HEK293T (cell line): Measurements from ENCODE around the gene SMTN.

Experiments
- CTCF ChIA-PET: fragments of 350-600 bp; formaldehyde crosslinking; extraction: SDS; loops from one replicate; lab custom pipeline; 2021; ENCODE audit warnings: antibody characterized with exemption, inconsistent platforms; lab: Yijun Ruan, JAX
- POLR2A ChIA-PET: fragments of 350-600 bp; formaldehyde crosslinking; extraction: SDS; loops from one replicate; lab custom pipeline; 2020; ENCODE audit warnings: antibody characterized with exemption, inconsistent platforms; lab: Yijun Ruan, JAX
- DNase-seq: peaks from one replicate; pipeline ENCODE4 v3.0.0; 2012; ENCODE audit warnings: mixed read lengths; ENCODE audit errors: extremely low spot score
- ARNT ChIP-seq: fragments of 450-650 bp; IDR thresholded peaks from 2 replicates; pipeline ENCODE4 v1.6.1; 2017; ENCODE audit warnings: mild to moderate bottlenecking
- BHLHE40 ChIP-seq: fragments of 450-650 bp; IDR thresholded peaks from 2 replicates; pipeline ENCODE4 v1.6.1; 2016; ENCODE audit warnings: mild to moderate bottlenecking, moderate library complexity, borderline replicate concordance
- CTBP1 ChIP-seq: fragments of 450-650 bp; IDR thresholded peaks from 2 replicates; pipeline ENCODE4 v1.6.1; 2016; ENCODE audit warnings: borderline replicate concordance
- ELF4 ChIP-seq: fragments of 450-650 bp; IDR thresholded peaks from 2 replicates; pipeline ENCODE4 v1.6.1; 2017; ENCODE audit warnings: antibody characterized with exemption
- FOXA1 ChIP-seq: fragments of 450-650 bp; IDR thresholded peaks from 2 replicates; pipeline ENCODE4 v1.6.1; 2016; ENCODE audit warnings: mild to moderate bottlenecking
- FOXK2 ChIP-seq: fragments of 450-650 bp; IDR thresholded peaks from 2 replicates; pipeline ENCODE4 v1.6.1; 2016; ENCODE audit warnings: mild to moderate bottlenecking
- FOXM1 ChIP-seq: fragments of 450-650 bp; IDR thresholded peaks from 2 replicates; pipeline ENCODE4 v1.6.1; 2017; ENCODE audit warnings: mild to moderate bottlenecking, borderline replicate concordance
- HDGF ChIP-seq: fragments of 450-650 bp; IDR thresholded peaks from 2 replicates; pipeline ENCODE4 v1.6.1; 2017; ENCODE audit warnings: antibody characterized with exemption, borderline replicate concordance
- L3MBTL2 ChIP-seq: fragments of 450-650 bp; conservative IDR thresholded peaks from 2 replicates; pipeline ENCODE4 v1.6.1; 2016; ENCODE audit warnings: mild to moderate bottlenecking
- LEF1 ChIP-seq: fragments of 450-650 bp; IDR thresholded peaks from 2 replicates; pipeline ENCODE4 v1.6.1; 2017; ENCODE audit warnings: mild to moderate bottlenecking, borderline replicate concordance
- NFRKB ChIP-seq: fragments of 450-650 bp; IDR thresholded peaks from 2 replicates; pipeline ENCODE4 v1.6.1; 2016; ENCODE audit warnings: mild to moderate bottlenecking, moderate library complexity
- PKNOX1 ChIP-seq: fragments of 450-650 bp; IDR thresholded peaks from 2 replicates; pipeline ENCODE4 v1.6.1; 2016
- SP1 ChIP-seq: fragments of 450-650 bp; IDR thresholded peaks from 2 replicates; pipeline ENCODE4 v1.6.1; 2017
- SUZ12 ChIP-seq: fragments of 450-650 bp; IDR thresholded peaks from 2 replicates; pipeline ENCODE4 v1.6.1; 2016; ENCODE audit warnings: mild to moderate bottlenecking
- TARDBP ChIP-seq: fragments of 450-650 bp; IDR thresholded peaks from 2 replicates; pipeline ENCODE4 v1.6.1; 2016
- ZNF384 ChIP-seq: fragments of 450-650 bp; IDR thresholded peaks from 2 replicates; pipeline ENCODE4 v1.6.1; 2016

Gene SMTN

DNA sequence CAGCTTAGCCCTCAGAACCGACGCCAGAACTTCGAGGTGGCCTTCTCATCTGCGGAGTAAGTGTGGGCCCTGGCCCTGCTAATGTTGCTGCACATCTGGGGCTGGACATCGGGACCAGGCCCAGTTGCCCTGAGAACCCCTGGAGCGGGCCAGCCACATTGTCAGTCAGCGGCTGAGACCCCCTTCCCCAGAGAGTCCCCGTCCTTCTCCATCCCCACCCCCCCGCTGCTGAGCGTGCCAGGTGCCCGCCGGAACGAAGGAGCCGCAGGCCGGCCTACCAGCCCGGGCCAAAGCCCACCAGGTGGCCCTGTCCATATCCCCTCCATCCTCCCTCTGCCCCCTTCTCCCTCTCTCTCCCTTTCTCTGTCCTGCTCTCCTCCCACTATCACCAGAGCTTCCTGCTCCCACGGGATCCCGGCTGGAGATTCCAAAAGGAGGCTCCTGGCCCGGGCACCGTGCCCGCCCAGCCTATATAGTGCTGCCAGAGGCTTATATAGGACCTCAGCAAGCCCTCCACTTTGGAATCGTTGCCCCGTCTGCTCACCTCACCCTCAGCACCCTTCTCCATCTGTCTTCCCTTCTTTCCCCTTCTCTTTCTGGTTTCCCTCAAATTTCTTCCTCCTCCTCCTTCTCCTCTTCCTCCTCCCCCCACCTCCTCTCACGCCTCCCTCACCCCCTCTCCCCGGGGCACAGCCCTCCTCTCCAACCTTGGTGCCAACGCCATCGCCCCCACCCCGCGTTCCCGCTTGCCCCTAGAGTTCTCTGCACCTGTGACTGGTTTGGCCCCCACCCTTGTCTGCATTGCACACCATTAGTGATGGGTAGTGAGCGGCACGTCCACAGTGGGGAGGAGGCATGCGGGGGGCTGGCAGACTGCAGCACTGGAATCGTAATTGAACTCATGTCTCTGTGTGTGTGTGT lies 19.0 kb downstream of the SMTN start:
- ChIA-PET POLR2A (no interaction called here), CTCF (no interaction called here)
- DNase-seq = no peak
- no peak for TF ChIP-seq ZNF384
- no peak for TF ChIP-seq BHLHE40
- TF ChIP-seq HDGF = no peak
- TF ChIP-seq FOXK2 = no peak
- TF ChIP-seq NFRKB = no peak
- no peak for TF ChIP-seq PKNOX1

DNA sequence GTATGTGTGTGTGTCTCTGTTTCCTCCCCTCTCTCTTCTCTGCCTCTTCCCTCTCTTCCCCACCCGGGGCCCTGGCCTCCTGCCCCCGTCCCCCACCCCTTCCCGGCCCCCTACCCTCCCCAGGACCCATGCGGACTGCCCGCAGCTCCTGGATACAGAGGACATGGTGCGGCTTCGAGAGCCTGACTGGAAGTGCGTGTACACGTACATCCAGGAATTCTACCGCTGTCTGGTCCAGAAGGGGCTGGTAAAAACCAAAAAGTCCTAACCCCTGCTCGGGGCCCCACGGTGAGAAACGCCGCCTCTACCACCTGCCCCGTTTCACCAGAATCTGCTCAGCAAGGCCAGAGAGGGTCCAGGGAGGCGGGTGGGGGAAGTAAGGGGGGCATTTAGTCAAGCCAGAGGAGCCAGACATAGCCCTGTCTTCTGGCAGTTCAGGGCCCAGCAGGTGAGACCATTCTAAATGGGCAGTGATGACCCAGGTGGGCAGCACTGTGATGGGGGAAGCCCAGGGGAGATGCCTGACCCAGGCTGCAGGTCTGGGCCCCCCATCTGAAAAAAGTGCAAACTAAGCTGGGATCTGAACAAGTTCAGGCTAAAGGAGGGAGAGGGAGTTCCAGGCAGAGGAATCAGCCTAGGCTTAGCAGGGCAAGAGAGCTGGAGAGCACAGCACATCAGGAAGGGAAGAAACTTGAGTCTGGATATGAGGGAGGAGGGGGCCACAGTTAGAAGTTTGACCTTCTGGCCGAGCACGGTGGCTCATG lies 19.8 kb downstream of the SMTN start:
- POLR2A ChIA-PET = interaction anchor here (1.7 kb wide), 1 partner anchor 20 kb away, joined by 6 read pairs; the partner anchor contains the start of gene SMTN
- no peak for DNase-seq
- TF ChIP-seq BHLHE40 = no peak
- TF ChIP-seq FOXM1 = no peak
- TF ChIP-seq SUZ12 = no peak
- no peak for TF ChIP-seq LEF1
- TF ChIP-seq CTBP1 = no peak
- CTCF ChIA-PET = no interaction called here

DNA sequence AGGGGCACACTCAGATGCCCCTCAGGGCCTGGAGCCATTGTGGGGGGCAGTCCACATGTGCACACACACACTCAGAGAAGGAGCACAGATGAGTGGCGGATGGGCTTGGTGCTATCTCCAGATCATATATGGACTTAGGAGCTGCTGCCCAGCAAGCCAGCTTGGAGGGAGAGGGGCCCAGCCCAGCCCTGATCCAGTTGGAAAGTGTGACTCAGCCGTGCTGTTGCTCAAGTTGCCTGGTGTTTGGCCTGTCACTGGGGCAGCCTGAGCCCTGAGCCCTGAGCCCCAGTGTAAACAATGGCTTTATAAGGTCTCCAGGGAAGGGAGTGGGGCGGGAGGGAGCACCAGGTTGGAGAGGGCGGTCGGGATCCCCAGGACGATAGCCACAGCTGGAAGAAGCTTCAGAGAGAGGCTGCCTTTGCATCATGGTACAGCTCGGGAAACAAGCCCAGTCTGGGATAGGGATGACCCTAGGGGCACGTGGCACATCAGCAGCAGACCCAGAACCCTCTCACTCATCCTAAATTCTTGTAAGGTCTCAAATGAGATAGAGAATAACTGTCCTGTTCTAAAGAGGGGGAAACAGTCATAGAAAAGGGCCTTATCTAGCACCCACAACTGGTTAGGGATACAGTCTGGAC lies 21.4 kb downstream of the SMTN start:
- no peak for DNase-seq
- TF ChIP-seq FOXK2 = no peak
- no peak for TF ChIP-seq BHLHE40
- TF ChIP-seq CTBP1 = no peak
- no peak for TF ChIP-seq SP1
- TF ChIP-seq ZNF384 = no peak
- TF ChIP-seq SUZ12 = no peak
- TF ChIP-seq TARDBP = no peak
- TF ChIP-seq ARNT = no peak
- no peak for TF ChIP-seq HDGF
- TF ChIP-seq PKNOX1 = no peak
- TF ChIP-seq FOXA1 = no peak
- no peak for TF ChIP-seq L3MBTL2
- CTCF ChIA-PET = interaction anchor here (1.1 kb wide), 1 partner anchor 13 kb away, joined by 4 read pairs; no protein-coding TSS in a partner anchor
- POLR2A ChIA-PET = interaction anchor here (0.8 to 1.7 kb wide), 2 partner anchors 21 kb away, joined by 3 to 6 read pairs; partner anchors contain the start of genes INPP5J and SMTN

- TF ChIP-seq PKNOX1 (no peak), ELF4 (no peak), BHLHE40 (no peak), LEF1 (no peak), FOXK2 (no peak), ARNT (no peak), FOXM1 (no peak), FOXA1 (no peak), TARDBP (no peak), ZNF384 (no peak), HDGF (no peak), SUZ12 (no peak), CTBP1 (no peak), NFRKB (no peak), SP1 (no peak), L3MBTL2 (no peak)
- CTCF ChIA-PET = interaction anchor here (1.1 kb wide), 1 partner anchor 13 kb away, joined by 4 read pairs; no protein-coding TSS in a partner anchor
- POLR2A ChIA-PET = no interaction called here
- no peak for DNase-seq
These were observed 22.0 kb downstream of the SMTN start for GRCh38 chr22:31103111-31103510.

GRCh38 chr22:31103899-31104694 lies 23.0 kb downstream of the SMTN start:
- TF ChIP-seq SP1 (no peak), NFRKB (no peak)
- CTCF ChIA-PET = no interaction called here
- POLR2A ChIA-PET = no interaction called here
- DNase-seq = no peak
